CD8-positive, alpha-beta memory T cell (primary cell): ENCODE results near the gene SLC8A1. TPM values are rescaled to one million over a fixed set of nuclear protein-coding genes. Genes with fewer than 3 reads are reported as not detected.

Experiments used
- CTCF ChIA-PET: fragments of 350-600 bp; sonication (Branson Sonifier 250); formaldehyde crosslinking; loops from one replicate; lab custom pipeline; 2021; ENCODE audit warnings: antibody characterized with exemption; lab: Charles Lee
- POLR2A ChIA-PET: fragments of 350-600 bp; sonication (Branson Sonifier 250); formaldehyde crosslinking; loops from one replicate; lab custom pipeline; 2021; ENCODE audit warnings: antibody characterized with exemption; lab: Charles Lee
- DNase-seq, 5 donors: peaks; one replicate each; pipeline versions ENCODE4 v3.0.0 to v3.0.0-alpha.2; 2020 to 2022; ENCODE audit warnings: mixed read lengths in 1 of 5
- H3K27ac ChIP-seq: one replicate; pipeline ENCODE4 v1.7.0; 2013; ENCODE audit warnings: low read depth, mild to moderate bottlenecking, low read length, moderate library complexity
- H3K27me3 ChIP-seq: 2 replicates; pipeline ENCODE4 v1.7.0; 2013; ENCODE audit warnings: low read length, mild to moderate bottlenecking; ENCODE audit not compliant: insufficient read depth, poor library complexity, severe bottlenecking
- H3K36me3 ChIP-seq: 2 replicates; pipeline ENCODE4 v1.7.0; 2013; ENCODE audit warnings: mild to moderate bottlenecking, low read length, moderate library complexity; ENCODE audit not compliant: insufficient read depth
- H3K4me1 ChIP-seq: 2 replicates; pipeline ENCODE4 v1.7.0; 2013; ENCODE audit warnings: mild to moderate bottlenecking, low read length, moderate library complexity; ENCODE audit not compliant: insufficient read depth
- H3K4me3 ChIP-seq: 2 replicates; pipeline ENCODE4 v1.7.0; 2013; ENCODE audit warnings: mild to moderate bottlenecking, low read length
- H3K9me3 ChIP-seq: 2 replicates; pipeline ENCODE4 v1.7.0; 2013; ENCODE audit warnings: mild to moderate bottlenecking, low read length
- H3K27ac Mint-ChIP-seq, 8 donors: one replicate each; pipeline ENCODE4 v1.8.0; 2020 to 2021; ENCODE audit warnings: mixed read lengths in 8 of 8, mild to moderate bottlenecking in 6 of 8, inconsistent platforms in 3 of 8, moderate library complexity in 3 of 8
- H3K27me3 Mint-ChIP-seq, 2 donors: one replicate each; pipeline ENCODE4 v1.8.0; 2020 to 2021; ENCODE audit warnings: mixed read lengths in 2 of 2, mild to moderate bottlenecking in 1 of 2, moderate library complexity in 1 of 2
- H3K36me3 Mint-ChIP-seq, 3 donors: one replicate each; pipeline ENCODE4 v1.8.0; 2020 to 2021; ENCODE audit warnings: mixed read lengths in 3 of 3, inconsistent platforms in 1 of 3, mild to moderate bottlenecking in 1 of 3
- H3K4me1 Mint-ChIP-seq, 3 donors: one replicate each; pipeline ENCODE4 v1.8.0; 2020 to 2021; ENCODE audit warnings: mixed read lengths in 3 of 3, inconsistent platforms in 1 of 3, mild to moderate bottlenecking in 1 of 3
- H3K4me3 Mint-ChIP-seq, 7 donors: one replicate each; pipeline ENCODE4 v1.8.0; 2020 to 2021; ENCODE audit warnings: mixed read lengths in 7 of 7, mild to moderate bottlenecking in 6 of 7, moderate library complexity in 4 of 7, inconsistent platforms in 2 of 7
- H3K9me3 Mint-ChIP-seq, 5 donors: one replicate each; pipeline ENCODE4 v1.8.0; 2020 to 2022; ENCODE audit warnings: mixed read lengths in 5 of 5, mild to moderate bottlenecking in 3 of 5, moderate library complexity in 2 of 5, inconsistent platforms in 1 of 5
- polyA plus RNA-seq: library from polyadenylated mRNA; unstranded; fragments of 300-500 nt; fragmentation: Illumina TruSeq; gene quantifications from one replicate; pipeline ENCODE4 v1.2.3, GENCODE V29; 2021
- total RNA-seq, 2 experiments: library from RNA; stranded (reverse); gene quantifications; one replicate each; pipeline ENCODE4 v1.2.3, GENCODE V29; 2021

The SLC8A1 gene
- total and polyA plus RNA-seq, 3 experiments from 2014 or later, result 0.15 to 0.22 TPM; not detected in 1

DNA sequence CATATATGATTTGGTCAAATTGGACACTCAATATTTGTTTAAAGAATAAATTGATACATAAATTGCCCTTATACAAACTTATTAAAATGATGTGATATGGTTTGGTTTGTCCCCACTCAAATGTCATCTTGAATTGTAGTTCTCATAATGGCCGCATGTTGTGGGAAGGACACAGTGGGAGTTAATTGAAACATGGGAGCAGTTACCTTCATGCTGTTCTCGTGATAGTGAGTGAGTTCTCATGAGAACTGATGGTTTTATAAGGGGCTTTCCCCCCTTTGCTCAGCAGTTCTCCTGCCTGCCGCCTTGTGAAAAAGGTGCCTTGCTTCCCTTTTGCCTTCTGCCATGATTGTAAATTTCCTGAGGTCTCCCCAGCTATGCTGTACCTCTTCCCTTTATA, 34.0 kb upstream of the SLC8A1 start:
- Histone ChIP-seq H3K27me3 (no peaks in the 10 kb centered on the region), H3K9me3 (no peaks in the 10 kb centered on the region), H3K4me1 (no peaks in the 10 kb centered on the region), H3K36me3 (no peaks in the 10 kb centered on the region), H3K4me3 (no peak overlapping the region), H3K27ac (no peak overlapping the region)
- ChIA-PET CTCF (no interaction called here), POLR2A (no interaction called here)
- peaks cover 2 to 12% (median 3%) of the 10 kb centered on the region in 5 donors for H3K9me3 Mint-ChIP-seq
- H3K4me3 Mint-ChIP-seq, result no peak overlapping the region
- H3K4me1 Mint-ChIP-seq, result peaks cover 8 to 17% (median 10%) of the 10 kb centered on the region in 3 donors
- no peaks in the 10 kb centered on the region for H3K27me3 Mint-ChIP-seq
- H3K27ac Mint-ChIP-seq, result no peak overlapping the region
- H3K36me3 Mint-ChIP-seq, result no peaks in the 10 kb centered on the region
- DNase-seq, result no peak

DNA sequence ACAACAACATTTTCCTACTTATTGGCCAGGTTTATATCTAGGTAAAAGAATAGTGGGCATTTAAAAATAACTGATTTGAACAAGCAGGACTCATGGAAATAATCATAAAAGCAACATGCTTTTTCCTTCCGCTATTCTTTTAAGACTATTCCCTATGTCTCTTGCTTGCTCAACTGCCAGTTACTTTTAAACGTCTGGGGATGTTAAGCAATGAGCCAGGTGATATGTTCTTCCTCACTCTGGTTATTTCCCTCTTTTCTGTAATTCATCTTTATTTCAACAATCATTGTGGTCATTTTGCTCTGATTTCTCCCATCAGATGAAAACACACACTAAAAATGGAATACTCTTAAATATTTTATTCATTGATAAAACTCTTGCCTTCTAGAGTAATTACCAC, 33.4 kb upstream of the SLC8A1 start:
- no peaks in the 10 kb centered on the region for H3K27me3 ChIP-seq
- no peaks in the 10 kb centered on the region for H3K36me3 Mint-ChIP-seq
- no peaks in the 10 kb centered on the region for H3K9me3 ChIP-seq
- H3K27ac Mint-ChIP-seq, result no peak overlapping the region
- ChIA-PET POLR2A (no interaction called here), CTCF (no interaction called here)
- H3K9me3 Mint-ChIP-seq, result peaks cover 2 to 17% (median 3%) of the 10 kb centered on the region in 5 donors
- H3K4me1 ChIP-seq, result no peaks in the 10 kb centered on the region
- H3K4me1 Mint-ChIP-seq, result peaks cover 8 to 17% (median 10%) of the 10 kb centered on the region in 3 donors
- no peak overlapping the region for H3K4me3 Mint-ChIP-seq
- H3K27me3 Mint-ChIP-seq, result no peaks in the 10 kb centered on the region
- H3K4me3 ChIP-seq, result no peak overlapping the region
- no peak for DNase-seq
- no peak overlapping the region for H3K27ac ChIP-seq
- no peaks in the 10 kb centered on the region for H3K36me3 ChIP-seq

DNA sequence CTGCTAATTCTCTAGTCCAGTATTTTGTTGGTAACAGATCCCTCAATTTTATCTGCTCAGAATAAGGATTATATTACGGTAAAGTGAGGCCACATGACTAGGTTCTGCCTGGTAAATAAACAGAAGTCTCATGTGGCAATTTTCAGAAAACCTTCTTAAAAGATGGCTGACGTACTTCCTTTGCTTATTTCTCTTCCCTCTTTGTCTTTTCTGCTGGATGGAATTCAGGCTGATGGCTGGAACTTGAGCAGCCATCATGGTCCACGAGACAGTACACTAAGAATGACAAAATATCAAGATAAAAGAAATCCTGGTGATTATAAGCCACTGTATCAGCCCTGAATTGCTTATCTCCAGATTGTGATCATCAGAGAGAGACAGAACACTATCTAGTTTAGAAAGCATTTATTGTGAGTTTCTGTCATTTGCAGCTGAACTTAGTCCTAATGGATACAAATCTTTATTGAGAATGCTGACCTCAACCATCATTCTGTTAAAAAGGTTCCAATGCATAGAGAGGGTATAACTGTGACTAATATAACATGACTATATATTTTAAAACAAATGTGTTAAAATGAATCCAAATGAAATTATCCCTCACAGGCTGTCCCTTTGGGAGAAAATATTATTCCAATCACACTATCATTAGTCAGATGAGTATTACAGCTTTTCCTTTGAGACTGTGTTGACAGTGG, 31.8 kb upstream of the SLC8A1 start:
- Histone ChIP-seq H3K27ac (no peak overlapping the region), H3K4me3 (no peak overlapping the region), H3K27me3 (no peaks in the 10 kb centered on the region), H3K4me1 (no peaks in the 10 kb centered on the region), H3K9me3 (no peaks in the 10 kb centered on the region), H3K36me3 (no peaks in the 10 kb centered on the region)
- POLR2A ChIA-PET, result no interaction called here
- CTCF ChIA-PET, result no interaction called here
- Mint-ChIP-seq H3K9me3 (peaks cover 2 to 20% (median 3%) of the 10 kb centered on the region in 5 donors), H3K27me3 (no peaks in the 10 kb centered on the region), H3K36me3 (no peaks in the 10 kb centered on the region), H3K4me3 (no peak overlapping the region), H3K4me1 (peaks cover 0 to 2% (median 0%) of the 10 kb centered on the region in 3 donors), H3K27ac (no peak overlapping the region)
- no peak for DNase-seq

DNA sequence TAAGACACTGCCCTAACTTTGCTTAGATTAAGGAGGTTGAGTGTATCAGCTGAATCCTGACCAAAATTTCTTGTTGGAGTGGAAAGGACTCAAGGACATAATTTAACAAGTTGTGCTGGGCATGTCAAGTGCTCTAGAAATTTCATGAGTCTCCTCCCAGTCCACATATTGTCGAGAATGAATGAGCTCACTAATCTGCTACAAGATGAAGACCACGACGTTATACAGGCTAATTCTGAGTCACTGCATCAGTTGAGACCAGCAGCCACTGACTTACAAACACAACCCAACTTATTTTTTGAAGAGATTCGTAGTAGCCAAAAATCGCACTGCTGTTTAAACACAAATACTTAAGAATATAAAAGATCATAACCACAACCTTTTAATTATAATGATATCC, 28.7 kb upstream of the SLC8A1 start:
- Mint-ChIP-seq H3K27ac (no peak overlapping the region), H3K36me3 (no peaks in the 10 kb centered on the region), H3K27me3 (no peaks in the 10 kb centered on the region), H3K4me1 (no peaks in the 10 kb centered on the region), H3K9me3 (peaks cover 0 to 20% (median 4%) of the 10 kb centered on the region in 5 donors), H3K4me3 (no peak overlapping the region)
- CTCF ChIA-PET, result no interaction called here
- POLR2A ChIA-PET, result no interaction called here
- H3K27me3 ChIP-seq, result no peaks in the 10 kb centered on the region
- H3K36me3 ChIP-seq, result no peaks in the 10 kb centered on the region
- H3K27ac ChIP-seq, result no peak overlapping the region
- no peak overlapping the region for H3K4me3 ChIP-seq
- H3K9me3 ChIP-seq, result no peaks in the 10 kb centered on the region
- DNase-seq, result no peak
- no peaks in the 10 kb centered on the region for H3K4me1 ChIP-seq

DNA sequence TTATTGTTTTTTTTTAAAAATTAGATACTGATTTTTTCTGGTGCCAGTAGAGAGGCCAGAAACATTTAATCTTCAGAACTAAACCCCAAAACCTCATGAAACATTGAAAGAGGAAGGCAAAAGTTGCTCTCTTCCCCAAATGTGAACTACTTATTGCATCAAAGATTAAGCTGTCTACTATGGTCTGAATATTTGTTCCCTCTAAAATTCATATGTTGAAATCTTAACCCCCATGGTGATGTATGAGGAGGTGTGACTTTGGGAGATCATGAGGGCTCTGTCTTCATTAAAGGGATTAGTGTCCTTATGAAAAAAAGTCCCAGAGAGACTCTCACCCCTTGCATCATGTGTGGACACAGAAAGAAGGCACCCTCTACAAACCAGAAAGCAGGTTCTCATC, 28.2 kb upstream of the SLC8A1 start:
- H3K27me3 ChIP-seq, result no peaks in the 10 kb centered on the region
- Mint-ChIP-seq H3K9me3 (peaks cover 0 to 20% (median 4%) of the 10 kb centered on the region in 5 donors), H3K4me1 (no peaks in the 10 kb centered on the region), H3K4me3 (no peak overlapping the region), H3K27ac (no peak overlapping the region), H3K27me3 (no peaks in the 10 kb centered on the region), H3K36me3 (no peaks in the 10 kb centered on the region)
- POLR2A ChIA-PET, result no interaction called here
- DNase-seq, result no peak
- CTCF ChIA-PET, result no interaction called here
- no peaks in the 10 kb centered on the region for H3K36me3 ChIP-seq
- H3K4me1 ChIP-seq, result no peaks in the 10 kb centered on the region
- no peaks in the 10 kb centered on the region for H3K9me3 ChIP-seq
- H3K4me3 ChIP-seq, result no peak overlapping the region
- H3K27ac ChIP-seq, result no peak overlapping the region

DNA sequence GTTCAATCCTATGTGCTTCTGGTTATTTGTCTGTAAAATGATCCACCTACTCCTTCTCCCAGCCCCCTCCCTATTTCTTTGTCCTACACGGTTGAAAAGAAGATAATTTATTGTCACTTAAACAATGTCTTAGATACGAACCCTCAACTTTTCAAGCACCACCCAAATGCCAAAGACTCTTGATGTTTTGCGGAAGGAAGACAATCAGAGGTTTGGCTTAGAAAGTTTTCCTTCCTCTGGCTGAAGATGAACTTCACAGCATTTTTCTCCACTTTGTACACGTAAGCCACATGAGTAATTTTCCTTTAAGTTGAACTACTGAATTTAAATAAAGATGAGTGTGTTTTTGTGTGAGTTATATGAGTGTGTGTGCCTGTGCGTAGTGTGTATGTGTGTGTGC, 25.5 kb upstream of the SLC8A1 start:
- Mint-ChIP-seq H3K4me3 (no peak overlapping the region), H3K27ac (no peak overlapping the region), H3K36me3 (no peaks in the 10 kb centered on the region), H3K9me3 (peaks cover 0 to 20% (median 2%) of the 10 kb centered on the region in 5 donors), H3K4me1 (no peaks in the 10 kb centered on the region), H3K27me3 (no peaks in the 10 kb centered on the region)
- Histone ChIP-seq H3K27me3 (no peaks in the 10 kb centered on the region), H3K27ac (no peak overlapping the region), H3K9me3 (no peaks in the 10 kb centered on the region), H3K36me3 (no peaks in the 10 kb centered on the region), H3K4me3 (no peak overlapping the region), H3K4me1 (no peaks in the 10 kb centered on the region)
- ChIA-PET POLR2A (no interaction called here), CTCF (no interaction called here)
- no peak for DNase-seq

DNA sequence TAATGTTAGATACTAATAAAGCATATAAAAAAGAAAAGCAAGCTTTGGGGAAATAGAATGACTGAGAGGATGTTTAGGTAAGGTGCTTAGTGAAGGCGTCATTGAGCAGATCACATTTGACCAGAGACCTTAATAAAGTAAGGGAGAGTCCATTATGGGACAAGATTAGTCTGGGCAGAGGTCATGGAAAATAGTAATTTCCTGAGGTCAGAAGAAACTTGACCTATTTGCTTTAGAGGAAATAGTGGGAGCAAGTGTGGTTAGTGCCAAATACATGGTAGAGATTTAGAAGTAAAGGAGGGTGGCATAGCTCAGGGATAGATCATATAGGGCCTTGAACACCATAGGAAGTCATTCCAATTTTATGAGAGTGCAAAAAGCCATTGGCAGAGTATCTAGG, 24.5 kb upstream of the SLC8A1 start:
- Histone ChIP-seq H3K4me3 (no peak overlapping the region), H3K36me3 (no peaks in the 10 kb centered on the region), H3K27ac (no peak overlapping the region), H3K27me3 (no peaks in the 10 kb centered on the region), H3K9me3 (no peaks in the 10 kb centered on the region), H3K4me1 (no peaks in the 10 kb centered on the region)
- peaks cover 0 to 13% (median 2%) of the 10 kb centered on the region in 5 donors for H3K9me3 Mint-ChIP-seq
- CTCF ChIA-PET, result interaction anchor here (0.6 kb wide), 1 partner anchor 11 kb away, joined by 3 read pairs; no protein-coding TSS in a partner anchor
- H3K27me3 Mint-ChIP-seq, result no peaks in the 10 kb centered on the region
- no peak overlapping the region for H3K4me3 Mint-ChIP-seq
- no peak for DNase-seq
- POLR2A ChIA-PET, result no interaction called here
- no peaks in the 10 kb centered on the region for H3K4me1 Mint-ChIP-seq
- H3K36me3 Mint-ChIP-seq, result no peaks in the 10 kb centered on the region
- no peak overlapping the region for H3K27ac Mint-ChIP-seq

DNA sequence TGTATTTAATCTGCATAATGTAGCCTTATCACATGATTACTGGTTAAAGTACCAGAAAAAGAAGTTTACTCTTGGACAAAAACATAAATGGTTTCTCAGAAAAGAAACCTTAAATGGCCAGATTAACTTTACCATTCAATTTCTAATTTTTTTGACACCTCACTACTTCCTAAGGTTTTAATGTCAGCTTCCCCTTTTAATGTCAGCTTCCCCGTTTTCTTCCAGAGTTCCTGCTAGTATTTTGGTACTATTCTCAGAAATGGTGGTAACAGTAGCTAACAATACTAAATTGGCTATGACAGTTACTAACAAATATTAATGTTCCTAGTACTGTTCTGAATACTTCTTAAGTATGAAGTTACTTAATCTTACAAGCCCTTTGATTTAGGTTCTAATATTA, 22.4 kb upstream of the SLC8A1 start:
- no peaks in the 10 kb centered on the region for H3K36me3 ChIP-seq
- H3K27ac Mint-ChIP-seq, result no peak overlapping the region
- no peaks in the 10 kb centered on the region for H3K27me3 Mint-ChIP-seq
- no peak for DNase-seq
- H3K4me3 Mint-ChIP-seq, result no peak overlapping the region
- H3K4me1 Mint-ChIP-seq, result no peaks in the 10 kb centered on the region
- CTCF ChIA-PET, result no interaction called here
- no peaks in the 10 kb centered on the region for H3K27me3 ChIP-seq
- no peaks in the 10 kb centered on the region for H3K4me1 ChIP-seq
- H3K4me3 ChIP-seq, result no peak overlapping the region
- H3K27ac ChIP-seq, result no peak overlapping the region
- H3K9me3 ChIP-seq, result no peaks in the 10 kb centered on the region
- peaks cover 0 to 2% (median 0%) of the 10 kb centered on the region in 5 donors for H3K9me3 Mint-ChIP-seq
- POLR2A ChIA-PET, result no interaction called here
- H3K36me3 Mint-ChIP-seq, result no peaks in the 10 kb centered on the region
